Measurements from ENCODE around the gene PTGIR.

- no peak for TF ChIP-seq GATA2 (IDR thresholded peaks at IDR 0.05; ENCODE audit: low read depth, low read length)
- no peak for TF ChIP-seq GATA3 (IDR thresholded peaks at IDR 0.05; ENCODE audit: low read depth, low read length)
Observed at GRCh38 chr19:46573679-46574498, 51.0 kb downstream of the PTGIR start.

All from SH-SY5Y (cell line).